Common myeloid progenitor, CD34-positive (primary cell): ENCODE results near the gene PCBD2.
"Not testable (repeated sequence)": the region's sequence is repeated elsewhere in the genome, so short reads cannot be mapped to it uniquely, and the experiment has no call there.

Experiments used
- CTCF ChIA-PET: fragments of 350-600 bp; sonication (Branson Sonifier 250); formaldehyde crosslinking; loops from one replicate; lab custom pipeline; 2021; ENCODE audit warnings: antibody characterized with exemption; lab: Charles Lee
- POLR2A ChIA-PET: fragments of 350-600 bp; sonication (Branson Sonifier 250); formaldehyde crosslinking; loops from one replicate; lab custom pipeline; 2021; ENCODE audit warnings: antibody characterized with exemption; lab: Charles Lee
- DNase-seq, 3 donors: peaks; one replicate each; pipeline versions ENCODE4 v3.0.0 to v3.0.0-alpha.2; 2013
- H3K27ac ChIP-seq, 2 experiments: 1 replicate in 1 of 2; 2 replicates in 1 of 2; pipeline ENCODE4 v1.7.0; 2013; ENCODE audit warnings: inconsistent platforms in 2 of 2, low read length in 2 of 2, mild to moderate bottlenecking in 2 of 2, low read depth in 1 of 2, moderate library complexity in 1 of 2; ENCODE audit not compliant: severe bottlenecking in 2 of 2, insufficient read depth in 1 of 2, poor library complexity in 1 of 2
- H3K27me3 ChIP-seq, 5 experiments: replicated peaks in 2 of 5; 1 replicate in 3 of 5; 2 replicates in 2 of 5; pipeline versions ENCODE4 v1.6.1 to v1.7.0; 2013; ENCODE audit warnings: low read length in 4 of 5, mild to moderate bottlenecking in 2 of 5, moderate library complexity in 2 of 5, inconsistent platforms in 1 of 5; ENCODE audit not compliant: insufficient read depth in 5 of 5, control insufficient read depth in 4 of 5
- H3K36me3 ChIP-seq, 4 experiments: 1 replicate in 2 of 4; 2 replicates in 2 of 4; pipeline versions ENCODE4 v1.6.1 to v1.7.0; 2013; ENCODE audit warnings: low read length in 3 of 4, control low read depth in 1 of 4, mild to moderate bottlenecking in 1 of 4; ENCODE audit not compliant: control insufficient read depth in 4 of 4, insufficient read depth in 4 of 4
- H3K4me1 ChIP-seq, 4 experiments: 1 replicate in 3 of 4; 2 replicates in 1 of 4; pipeline versions ENCODE4 v1.6.1 to v1.7.1; 2013; ENCODE audit warnings: low read length in 3 of 4, mild to moderate bottlenecking in 3 of 4, control low read depth in 1 of 4, inconsistent platforms in 1 of 4, moderate library complexity in 1 of 4; ENCODE audit not compliant: control insufficient read depth in 4 of 4, insufficient read depth in 4 of 4; ENCODE audit errors: control extremely low read depth in 1 of 4
- H3K4me3 ChIP-seq, 7 experiments: 1 replicate in 4 of 7; 2 replicates in 3 of 7; pipeline versions ENCODE4 v1.5.1 to v1.7.0; 2013; ENCODE audit warnings: mild to moderate bottlenecking in 7 of 7, low read length in 6 of 7, moderate library complexity in 6 of 7, inconsistent platforms in 2 of 7, low read depth in 2 of 7, control low read depth in 1 of 7; ENCODE audit not compliant: insufficient read depth in 4 of 7, control insufficient read depth in 1 of 7; ENCODE audit errors: extremely low read depth in 1 of 7
- H3K9me3 ChIP-seq, 5 experiments: 1 replicate in 4 of 5; 2 replicates in 1 of 5; pipeline versions ENCODE4 v1.6.1 to v1.7.1; 2013; ENCODE audit warnings: low read length in 4 of 5, mild to moderate bottlenecking in 2 of 5, inconsistent platforms in 1 of 5, low read depth in 1 of 5, moderate library complexity in 1 of 5; ENCODE audit not compliant: control insufficient read depth in 4 of 5, insufficient read depth in 2 of 5; ENCODE audit errors: control extremely low read depth in 1 of 5
- WGBS: methylation state at CpG from one replicate; pipeline ENCODE4 v1.1.5; 2013; ENCODE audit not compliant: insufficient coverage; 5-methylcytosine and 5-hydroxymethylcytosine counted together

Gene PCBD2

GRCh38 chr5:134998068-134998467, 93.1 kb downstream of the PCBD2 start:
- CTCF ChIA-PET, result interaction anchor here (1.0 kb wide), 1 partner anchor 26 kb away, joined by 3 read pairs; no protein-coding TSS in a partner anchor
- H3K4me1 ChIP-seq, H3K4me3 ChIP-seq, H3K36me3 ChIP-seq, POLR2A ChIA-PET, H3K27ac ChIP-seq, H3K27me3 ChIP-seq, H3K9me3 ChIP-seq, DNase-seq: not testable (repeated sequence)
- no CpG with 5 or more reads among the region's 5 CpGs for WGBS

GRCh38 chr5:135004376-135004775, 99.4 kb downstream of the PCBD2 start:
- ChIA-PET CTCF (no interaction called here), POLR2A (no interaction called here)
- H3K36me3 ChIP-seq, result no peaks in the 10 kb centered on the region
- DNase-seq, result no peak
- H3K27ac ChIP-seq, result no peak overlapping the region
- 100% methylated on average over 3 of the region's 3 CpGs for WGBS
- H3K27me3 ChIP-seq, result peaks cover 0 to 2% (median 0%) of the 10 kb centered on the region in 5 experiments
- H3K4me3 ChIP-seq, result no peak overlapping the region
- no peaks in the 10 kb centered on the region for H3K9me3 ChIP-seq
- no peaks in the 10 kb centered on the region for H3K4me1 ChIP-seq

DNA sequence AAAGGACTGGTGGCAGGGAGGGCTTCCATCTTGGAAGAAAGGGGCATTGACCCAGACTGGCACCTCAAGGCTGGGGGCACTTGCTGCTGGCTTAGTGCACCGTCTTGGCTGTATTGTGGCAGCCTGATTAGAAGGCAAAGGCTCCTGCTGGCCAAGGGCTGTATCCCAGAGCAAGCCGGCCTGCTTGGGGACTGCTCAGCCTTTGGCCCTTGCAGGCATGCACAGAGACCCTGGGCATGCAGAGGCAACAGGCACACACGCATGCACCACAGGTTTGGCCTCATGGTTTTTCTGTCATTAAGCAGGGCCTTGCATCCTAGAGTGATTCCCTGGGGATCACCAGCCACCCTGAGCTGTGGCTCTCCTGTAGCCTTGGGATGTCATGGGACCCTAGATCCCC, 100.1 kb downstream of the PCBD2 start:
- DNase-seq, result no peak
- CTCF ChIA-PET, result no interaction called here
- no peaks in the 10 kb centered on the region for H3K4me1 ChIP-seq
- POLR2A ChIA-PET, result no interaction called here
- no peak overlapping the region for H3K27ac ChIP-seq
- H3K4me3 ChIP-seq, result no peak overlapping the region
- peaks cover 0 to 2% (median 0%) of the 10 kb centered on the region in 5 experiments for H3K27me3 ChIP-seq
- H3K9me3 ChIP-seq, result no peaks in the 10 kb centered on the region
- H3K36me3 ChIP-seq, result no peaks in the 10 kb centered on the region
- WGBS, result 100% methylated on average over 3 of the region's 3 CpGs

DNA sequence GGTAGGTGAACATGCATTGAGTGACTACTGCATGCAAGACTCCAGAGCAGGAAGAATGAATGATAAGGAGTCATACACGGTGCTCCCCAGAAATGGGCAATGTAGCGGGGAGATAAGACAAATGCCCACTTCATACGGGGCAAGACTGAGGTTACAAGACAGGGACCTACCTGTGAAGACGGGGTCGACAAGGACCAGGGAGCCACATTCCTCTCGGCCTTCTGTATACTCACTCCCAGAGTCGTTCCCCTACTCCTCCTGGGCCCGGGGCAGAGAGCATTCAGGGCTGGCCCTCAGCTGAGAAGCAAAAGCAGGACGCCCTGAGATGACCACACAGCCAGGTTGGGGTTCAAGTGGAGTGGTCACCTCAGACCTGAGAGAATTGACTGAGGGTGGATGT, 102.4 kb downstream of the PCBD2 start:
- Histone ChIP-seq H3K36me3 (no peaks in the 10 kb centered on the region), H3K27ac (no peak overlapping the region), H3K27me3 (peaks cover 0 to 2% (median 0%) of the 10 kb centered on the region in 5 experiments), H3K4me1 (no peaks in the 10 kb centered on the region), H3K9me3 (no peaks in the 10 kb centered on the region), H3K4me3 (no peak overlapping the region)
- ChIA-PET CTCF (no interaction called here), POLR2A (no interaction called here)
- DNase-seq, result no peak
- 96% methylated on average over 8 of the region's 9 CpGs for WGBS

GRCh38 chr5:135007749-135008363, 102.9 kb downstream of the PCBD2 start:
- 93% methylated on average over 9 of the region's 11 CpGs for WGBS
- Histone ChIP-seq H3K9me3 (no peaks in the 10 kb centered on the region), H3K36me3 (no peaks in the 10 kb centered on the region), H3K27ac (no peak overlapping the region), H3K4me1 (no peaks in the 10 kb centered on the region), H3K27me3 (peaks cover 0 to 2% (median 0%) of the 10 kb centered on the region in 5 experiments), H3K4me3 (no peak overlapping the region)
- ChIA-PET POLR2A (no interaction called here), CTCF (no interaction called here)
- no peak for DNase-seq

- H3K4me1 ChIP-seq, result no peaks in the 10 kb centered on the region
- H3K36me3 ChIP-seq, result no peaks in the 10 kb centered on the region
- no peaks in the 10 kb centered on the region for H3K9me3 ChIP-seq
- POLR2A ChIA-PET, result no interaction called here
- no peak for DNase-seq
- 98% methylated on average over 7 of the region's 8 CpGs for WGBS
- no peak overlapping the region for H3K4me3 ChIP-seq
- H3K27me3 ChIP-seq, result peaks cover 0 to 2% (median 0%) of the 10 kb centered on the region in 5 experiments
- CTCF ChIA-PET, result no interaction called here
- H3K27ac ChIP-seq, result no peak overlapping the region
Observed at GRCh38 chr5:135008556-135008955, 103.6 kb downstream of the PCBD2 start.

DNA sequence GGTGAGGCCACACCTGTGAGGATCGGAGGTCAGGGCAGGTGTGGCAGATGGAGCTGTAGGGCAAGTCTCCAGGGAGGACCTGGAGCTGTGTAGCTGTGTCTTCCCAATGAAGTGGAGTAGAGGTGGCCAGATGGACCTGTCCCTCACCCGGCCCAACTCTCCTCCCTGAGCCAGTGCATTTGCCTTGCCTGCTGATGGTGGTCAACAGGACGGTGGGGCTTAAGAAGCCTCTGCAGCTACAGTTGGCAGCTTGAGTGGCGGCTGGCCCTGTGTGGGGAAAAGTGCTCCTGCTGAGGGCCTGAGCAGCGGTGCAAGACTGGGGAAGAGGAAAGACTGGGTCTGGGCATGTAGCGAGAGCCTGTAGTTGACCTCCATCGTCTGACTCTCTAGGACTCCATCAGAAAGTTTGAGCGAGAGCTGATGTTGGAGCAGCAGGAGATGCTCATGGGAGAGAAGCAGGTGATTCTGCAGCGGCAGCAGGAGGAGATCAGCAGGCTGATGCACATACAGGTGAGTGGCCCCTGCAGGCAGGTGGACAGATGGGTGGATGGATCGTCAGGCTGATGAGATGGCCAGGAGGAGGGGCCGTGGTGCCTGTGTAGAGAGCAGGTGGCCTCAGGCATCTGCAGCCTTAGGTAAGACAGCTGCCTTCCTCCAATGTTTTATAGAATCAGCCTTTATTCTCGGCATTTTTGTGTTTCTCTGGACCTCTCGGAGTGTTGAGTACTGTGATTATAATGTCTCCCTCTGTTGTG, 104.2 kb downstream of the PCBD2 start:
- WGBS, result 96% methylated on average over 9 of the region's 13 CpGs
- H3K36me3 ChIP-seq, result no peaks in the 10 kb centered on the region
- POLR2A ChIA-PET, result no interaction called here
- DNase-seq, result no peak
- H3K27me3 ChIP-seq, result peaks cover 0 to 4% (median 0%) of the 10 kb centered on the region in 5 experiments
- no peak overlapping the region for H3K4me3 ChIP-seq
- no peak overlapping the region for H3K27ac ChIP-seq
- H3K4me1 ChIP-seq, result no peaks in the 10 kb centered on the region
- H3K9me3 ChIP-seq, result no peaks in the 10 kb centered on the region
- CTCF ChIA-PET, result no interaction called here
